HG03442 (cell line): ENCODE data around the gene DIP2A.
"Not testable (repeated sequence)": the region's sequence is repeated elsewhere in the genome, so short reads cannot be mapped to it uniquely, and the experiment has no call there.

Experiments
- ATAC-seq: cut with Tn5 transposase; IDR thresholded peaks from one replicate; pipeline ENCODE4 v1.9.1; 2021; ENCODE audit warnings: mild to moderate bottlenecking, moderate library complexity; ENCODE audit not compliant: unreplicated experiment

Gene DIP2A

DNA sequence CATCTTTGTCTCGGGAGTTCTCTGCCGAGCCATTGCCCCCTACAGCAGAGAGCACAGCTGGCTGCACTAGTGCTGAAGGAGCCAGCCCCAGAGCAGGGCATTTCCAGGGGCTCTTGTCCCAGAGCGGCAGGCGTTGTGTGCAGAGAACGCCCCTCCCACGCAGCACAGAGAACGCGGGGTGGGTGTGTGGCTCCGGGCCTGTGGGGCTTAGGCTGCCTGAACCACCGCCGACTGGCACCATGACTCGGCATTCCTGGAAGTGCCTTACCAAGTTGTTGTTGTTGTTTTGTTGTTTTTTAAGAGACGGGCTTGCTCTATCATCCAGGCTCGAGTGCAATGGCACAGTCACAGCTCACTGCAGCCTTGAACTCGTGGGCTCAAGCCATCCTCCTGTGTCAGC, 15.8 kb upstream of the DIP2A start:
- no peak for ATAC-seq

- no peak for ATAC-seq
Observed at GRCh38 chr21:46443910-46444309, 14.8 kb upstream of the DIP2A start.

- ATAC-seq = no peak
Observed at GRCh38 chr21:46448108-46448507, 10.6 kb upstream of the DIP2A start.

GRCh38 chr21:46448855-46449254, 9.8 kb upstream of the DIP2A start:
- not testable (repeated sequence) for ATAC-seq

- no peak for ATAC-seq
Observed at GRCh38 chr21:46452710-46453109, 6.0 kb upstream of the DIP2A start.

DNA sequence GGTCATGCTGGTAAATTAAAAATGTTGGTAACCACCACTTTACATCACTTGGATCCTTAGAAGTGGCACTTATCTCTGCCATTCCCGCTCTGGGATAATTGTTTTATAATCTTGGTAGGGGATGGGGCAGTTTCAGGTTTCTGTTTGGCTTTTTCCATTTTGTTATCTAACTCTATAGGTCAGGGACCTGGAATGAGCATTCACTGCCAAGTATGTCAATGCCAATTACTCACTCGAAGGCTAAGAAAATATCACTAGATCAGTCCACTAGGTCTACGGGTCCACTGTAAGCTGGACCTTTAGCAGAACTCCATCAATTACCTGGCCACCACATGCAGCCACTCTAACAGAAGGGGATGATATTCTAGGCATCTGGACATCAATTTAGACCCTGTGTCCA, 4.5 kb upstream of the DIP2A start:
- no peak for ATAC-seq

- no peak for ATAC-seq
Observed at GRCh38 chr21:46454634-46455390, 3.9 kb upstream of the DIP2A start.

- ATAC-seq = no peak
Observed at GRCh38 chr21:46455575-46456385, 2.9 kb upstream of the DIP2A start.

- no peak for ATAC-seq
Observed at GRCh38 chr21:46456750-46457149, 1.9 kb upstream of the DIP2A start.

- ATAC-seq = peak; percentile 9
Observed at GRCh38 chr21:46457801-46458314, 833 bp upstream of the DIP2A start.

DNA sequence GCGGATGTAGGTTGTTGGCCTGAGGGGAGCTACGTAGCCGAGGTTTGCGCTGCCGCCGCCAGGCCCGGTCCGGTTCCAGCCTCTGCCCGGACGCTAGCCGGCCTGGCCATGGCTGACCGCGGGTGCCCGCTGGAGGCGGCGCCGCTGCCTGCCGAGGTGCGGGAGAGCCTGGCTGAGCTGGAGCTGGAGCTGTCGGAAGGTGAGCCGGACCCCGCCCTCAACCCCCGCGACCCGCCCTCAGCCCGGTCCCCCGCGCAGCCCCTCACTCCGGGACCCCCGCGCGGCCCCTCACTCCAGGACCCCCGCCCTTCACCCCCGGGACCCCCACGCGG, 299 bp downstream of the DIP2A start:
- ATAC-seq = no peak

DNA sequence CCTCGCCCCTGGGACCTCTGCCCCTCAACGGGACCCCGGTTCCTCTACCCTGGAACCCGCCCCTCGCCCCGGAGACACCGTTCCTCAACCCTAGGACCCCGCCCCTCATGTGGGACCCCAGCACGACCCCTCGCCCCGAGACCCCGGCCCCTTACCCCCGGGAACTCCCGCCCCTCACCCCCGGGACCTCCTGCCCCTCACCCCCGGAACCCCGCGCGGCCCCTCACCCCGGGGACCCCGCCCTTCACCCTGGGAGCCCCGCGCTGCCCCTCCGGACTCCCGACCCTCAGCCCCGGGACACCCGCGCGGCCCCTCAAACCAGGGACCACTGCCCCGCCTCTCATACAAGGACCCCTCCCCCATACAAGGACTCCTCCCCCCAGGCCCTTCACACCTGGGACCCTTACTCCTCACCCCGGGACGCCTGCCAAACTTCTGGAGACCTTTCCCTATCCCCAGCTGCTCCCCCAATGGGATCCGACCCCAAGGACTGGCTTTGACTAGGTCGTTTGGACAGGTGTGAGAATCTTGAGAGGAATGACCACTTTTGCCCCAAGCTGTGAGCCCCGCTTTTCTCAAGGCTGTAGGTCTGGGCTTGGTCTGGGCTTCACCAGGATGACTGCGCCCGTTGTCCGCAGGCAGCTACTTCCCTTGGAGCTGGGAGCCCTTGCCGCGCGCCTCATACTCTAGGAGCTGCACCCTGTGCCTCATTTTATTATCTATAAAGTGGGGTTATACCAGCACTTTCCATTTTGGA, 843 bp downstream of the DIP2A start:
- ATAC-seq = no peak

DNA sequence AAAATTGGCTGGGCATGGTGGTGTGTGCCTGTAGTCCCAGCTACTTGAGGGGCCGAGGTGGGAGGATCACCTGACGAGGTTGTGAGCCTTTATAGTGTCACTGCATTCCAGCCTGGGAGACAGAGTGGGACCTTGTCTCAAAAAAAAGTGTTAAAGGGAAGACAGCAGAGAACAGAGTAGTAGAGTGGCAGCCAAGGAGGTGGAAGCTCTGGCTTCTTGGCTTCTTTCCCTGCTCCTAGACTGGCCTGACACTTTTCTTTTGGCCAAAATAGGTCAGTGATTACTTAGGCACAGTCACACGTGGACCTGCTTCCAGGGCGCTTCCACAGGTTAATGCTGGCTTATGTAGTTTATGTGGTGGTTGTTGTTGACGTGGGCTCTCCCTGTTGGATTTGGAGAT, 3.2 kb downstream of the DIP2A start:
- ATAC-seq = no peak

GRCh38 chr21:46465153-46465552, 6.5 kb downstream of the DIP2A start:
- not testable (repeated sequence) for ATAC-seq

DNA sequence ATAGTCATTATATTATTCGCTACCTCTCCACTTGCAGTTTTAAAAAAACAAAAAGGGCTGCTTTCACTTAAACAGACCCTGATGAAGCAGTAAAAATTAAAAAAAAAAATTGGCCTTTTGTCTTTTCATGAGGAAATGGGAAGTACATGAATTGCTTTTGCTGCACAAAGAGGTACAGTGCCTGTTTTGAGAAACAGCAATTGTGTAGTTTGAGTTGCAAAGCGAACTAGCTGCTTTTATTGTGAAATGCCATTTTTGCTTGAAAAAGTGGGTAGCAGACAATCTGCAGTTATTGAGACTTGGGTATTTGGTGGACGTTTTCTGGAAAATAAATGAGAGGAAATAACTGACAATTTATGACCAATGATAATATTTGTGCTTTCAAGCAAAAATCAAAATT, 7.0 kb downstream of the DIP2A start:
- ATAC-seq = no peak

GRCh38 chr21:46468108-46468774, 9.6 kb downstream of the DIP2A start:
- no peak for ATAC-seq

DNA sequence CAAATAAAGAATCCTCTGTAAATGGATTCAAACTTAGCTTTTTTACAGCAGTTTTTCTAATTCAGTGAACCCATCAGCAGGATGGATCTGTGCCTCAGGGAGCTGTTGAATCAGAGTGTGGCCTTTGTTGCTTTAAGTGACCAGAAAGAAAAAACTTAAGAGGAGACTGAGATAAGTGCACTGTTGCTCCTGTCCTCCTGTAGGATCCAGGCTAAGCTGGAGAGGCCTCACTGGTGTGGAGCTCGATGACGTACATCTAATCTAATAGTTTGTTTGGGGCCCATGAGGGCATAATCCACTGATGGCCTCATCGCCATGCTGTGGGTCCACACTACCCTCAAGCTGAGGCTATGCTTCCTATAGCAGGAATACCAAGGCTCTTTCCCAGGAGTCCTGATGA, 10.6 kb downstream of the DIP2A start:
- ATAC-seq = no peak

DNA sequence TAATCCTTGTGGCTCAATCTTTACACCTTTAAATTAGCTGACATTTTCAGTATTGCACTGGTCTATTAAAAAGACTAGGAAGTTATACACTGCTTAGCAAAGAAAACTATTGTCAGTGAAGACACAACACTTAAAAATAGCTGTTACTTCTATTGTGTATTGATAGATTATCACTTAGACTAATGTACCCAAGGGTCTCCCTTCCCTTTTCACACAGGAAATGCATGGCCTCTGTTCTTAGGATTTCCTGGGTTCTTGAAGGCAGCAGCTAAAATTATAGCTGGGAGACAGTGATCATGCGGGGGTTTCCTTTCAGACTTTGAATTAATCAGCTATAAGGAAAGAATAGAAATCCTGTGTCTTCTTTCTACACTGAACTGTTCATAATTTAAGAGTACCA, 12.8 kb downstream of the DIP2A start:
- ATAC-seq = no peak

- no peak for ATAC-seq
Observed at GRCh38 chr21:46472246-46472645, 13.6 kb downstream of the DIP2A start.

DNA sequence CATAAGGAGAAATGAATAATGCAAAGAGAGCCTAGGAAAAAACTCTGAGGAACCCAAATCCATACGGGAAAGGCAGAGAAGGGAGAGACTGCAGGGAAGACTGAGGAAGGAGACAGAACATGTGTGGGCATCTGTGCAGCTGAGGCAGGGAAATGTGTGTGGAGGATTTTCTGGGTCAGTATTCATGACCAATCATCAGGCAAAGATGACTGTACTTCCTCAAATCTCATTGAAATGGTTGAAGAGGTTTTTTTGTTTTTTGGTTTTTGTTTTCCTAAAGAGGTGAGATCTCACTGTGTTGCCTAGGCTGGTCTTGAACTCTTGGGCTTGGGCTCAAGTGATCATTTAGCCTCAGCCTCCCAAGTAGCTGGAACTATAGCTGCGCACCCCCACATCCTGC, 15.7 kb downstream of the DIP2A start:
- ATAC-seq = no peak

GRCh38 chr21:46475296-46475695, 16.6 kb downstream of the DIP2A start:
- ATAC-seq = no peak
